NOMO-1 treated with DMSO at 0.1 percent for 48 hours (cell line): ENCODE results near the gene LRRC28.

Source experiments
- DNase-seq: peaks from one replicate; lab custom pipeline; 2025; ENCODE audit not compliant: unreplicated experiment; lab: John Stamatoyannopoulos, UW

Gene LRRC28

GRCh38 chr15:99249270-99249841 is 1.9 kb upstream of the LRRC28 start, which contains the start of gene TTC23:
Gene TTC23, minus strand, starts transcription at chr15:99249581. Its CDS starts 20,869 bp downstream, at chr15:99228712.
- no peak for DNase-seq

GRCh38 chr15:99250001-99250400 is 1.3 kb upstream of the LRRC28 start:
- DNase-seq: no peak

DNA sequence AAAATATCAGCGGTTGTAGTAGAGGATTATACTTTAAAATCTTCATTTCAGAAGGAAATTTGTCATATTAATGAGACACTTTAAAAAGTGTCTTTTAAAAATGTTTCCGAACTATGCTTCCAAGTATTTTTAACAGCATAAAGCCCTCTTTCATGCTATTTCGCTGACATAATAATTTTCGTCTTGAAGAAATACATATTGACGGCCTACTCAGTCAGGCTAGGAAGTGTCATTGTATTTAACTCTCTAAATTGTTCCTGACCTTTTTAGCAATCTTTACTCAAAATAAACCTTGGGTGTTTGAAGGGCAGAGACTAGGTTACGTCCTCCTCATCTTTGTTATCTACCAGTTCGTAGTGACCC is 806 bp upstream of the LRRC28 start:
- DNase-seq: no peak

DNA sequence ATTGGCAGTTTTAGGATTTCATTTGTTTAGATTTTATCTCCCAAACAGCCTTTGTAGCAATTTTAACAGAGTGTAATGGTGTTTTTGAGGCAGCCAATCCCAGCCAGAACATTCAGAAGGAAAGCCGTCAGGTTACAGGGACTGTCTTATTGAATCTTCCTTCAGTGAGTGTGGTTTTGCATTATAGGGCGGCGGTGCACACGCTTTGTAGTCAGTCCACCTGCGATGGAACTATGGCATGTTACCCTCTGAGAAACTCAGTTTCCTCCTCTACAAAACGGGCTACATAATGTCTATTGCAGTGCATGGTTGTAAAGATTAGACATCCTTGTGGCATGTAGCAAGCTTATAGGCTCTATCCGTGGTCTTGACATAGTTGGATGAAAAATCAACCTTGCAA is 1.0 kb downstream of the LRRC28 start:
- no peak for DNase-seq

- no peak for DNase-seq
These were observed 2.3 kb downstream of the LRRC28 start for GRCh38 chr15:99253381-99254090.

DNA sequence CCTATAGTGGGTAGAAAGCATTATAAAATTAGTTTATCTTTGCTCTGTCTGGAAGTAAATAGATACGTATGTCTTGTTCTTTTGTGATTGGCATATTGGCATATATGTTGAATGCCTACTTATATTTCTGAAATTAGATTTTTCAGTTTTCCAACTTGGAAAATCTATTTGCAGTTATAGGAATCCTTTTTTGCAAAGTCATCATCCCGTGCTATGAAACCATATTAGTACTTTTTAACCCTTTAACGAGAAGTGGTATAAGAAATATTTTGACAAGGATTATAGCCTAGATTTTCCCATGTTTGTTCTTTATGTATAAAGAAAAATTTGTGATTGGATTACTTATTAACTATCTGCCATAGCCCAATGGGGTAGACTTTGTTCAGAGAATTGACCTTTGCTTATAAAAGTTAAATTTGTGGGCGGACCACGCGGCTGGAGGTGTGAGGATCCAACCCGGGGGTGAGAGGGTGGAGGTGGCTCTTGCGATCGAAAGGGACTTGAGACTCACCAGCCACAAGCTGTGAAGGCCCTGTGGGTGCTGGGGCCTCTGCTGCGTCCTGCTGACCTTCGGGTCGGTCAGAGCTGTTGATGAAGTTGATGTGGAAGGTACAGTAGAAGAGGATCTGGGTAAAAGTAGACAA is 5.9 kb downstream of the LRRC28 start:
- no peak for DNase-seq

DNA sequence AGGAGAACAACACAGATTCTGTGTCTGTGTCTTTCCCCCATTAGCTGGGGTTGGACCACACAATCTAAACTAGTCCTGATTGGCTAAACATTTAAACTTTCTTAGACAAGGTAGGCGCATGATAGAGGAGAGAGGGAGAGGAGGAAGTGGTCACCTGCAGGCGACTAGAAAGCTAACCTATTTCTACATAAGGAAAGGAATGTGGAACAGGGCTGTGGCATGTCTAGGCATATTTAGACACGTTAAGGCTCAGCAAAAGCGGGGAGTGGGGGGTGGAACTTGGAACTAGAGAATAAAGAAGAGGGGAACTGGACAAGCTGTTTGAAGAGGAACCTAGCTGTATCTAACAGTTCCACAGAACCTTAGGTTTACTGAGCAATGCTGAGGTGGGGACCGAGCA is 12.8 kb downstream of the LRRC28 start:
- no peak for DNase-seq

DNA sequence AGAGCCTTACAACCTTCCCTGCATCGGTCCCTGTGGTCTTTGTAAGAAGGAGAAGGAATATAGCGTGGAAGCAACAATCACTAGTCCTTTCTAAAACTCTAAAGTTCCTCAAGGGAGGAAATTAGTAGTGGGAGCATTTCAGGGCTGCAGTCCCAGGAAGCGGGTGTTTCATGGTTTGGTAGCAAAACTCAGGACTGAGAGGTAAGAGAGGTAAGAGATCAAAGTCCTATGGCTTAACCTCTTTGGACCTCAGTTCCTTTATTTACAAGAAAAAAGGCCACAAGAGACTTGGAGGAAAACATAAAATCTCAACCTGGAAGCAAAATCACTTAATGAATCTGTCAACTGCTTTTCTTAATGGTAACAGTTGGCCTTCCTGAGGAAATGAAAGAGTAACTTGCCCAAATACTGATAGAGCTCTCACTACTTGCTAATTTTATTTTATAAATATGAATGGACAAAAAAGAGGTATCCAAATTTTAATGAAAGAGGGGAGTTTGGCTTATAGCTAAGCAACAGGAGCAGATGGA is 14.3 kb downstream of the LRRC28 start:
- DNase-seq: no peak

DNA sequence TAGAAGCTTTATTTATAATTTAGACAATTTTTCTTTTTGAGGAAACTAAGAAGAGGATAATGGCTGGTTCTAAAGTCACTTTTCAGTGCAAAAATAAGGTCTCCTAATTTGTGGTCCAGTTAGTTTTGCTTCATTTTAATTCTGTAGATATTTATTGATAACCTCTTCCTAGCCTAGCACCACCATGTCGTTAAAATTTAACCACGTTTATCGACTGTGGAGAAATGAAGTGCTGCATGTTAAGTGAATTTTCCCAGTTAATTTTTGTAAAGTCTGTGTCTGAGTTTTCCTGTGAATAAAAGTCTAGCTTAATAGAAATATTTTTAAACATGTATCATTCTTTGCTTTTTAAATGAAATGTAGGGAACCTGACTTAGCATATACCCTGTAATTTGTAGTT is 16.7 kb downstream of the LRRC28 start:
- DNase-seq: no peak

DNA sequence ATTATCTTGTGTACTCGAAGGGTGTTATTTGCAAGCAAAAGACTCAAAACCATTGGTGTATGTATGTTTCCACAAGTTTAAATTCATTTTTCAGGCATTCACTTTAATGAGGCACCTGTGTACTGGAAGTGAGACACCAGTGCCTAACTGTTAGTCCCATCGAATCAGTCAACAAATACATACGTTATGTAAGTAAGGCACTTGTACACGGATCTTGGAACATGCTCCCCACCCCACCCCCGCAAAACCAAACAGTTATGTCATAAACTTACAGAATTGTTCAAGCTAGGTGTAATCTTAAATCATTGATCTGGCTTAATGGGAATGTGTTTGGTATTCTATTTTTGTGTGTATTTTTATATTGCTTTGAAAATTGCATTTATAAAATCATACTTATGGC is 17.1 kb downstream of the LRRC28 start:
- no peak for DNase-seq

- no peak for DNase-seq
These were observed 22.5 kb downstream of the LRRC28 start for GRCh38 chr15:99273801-99274200.

DNA sequence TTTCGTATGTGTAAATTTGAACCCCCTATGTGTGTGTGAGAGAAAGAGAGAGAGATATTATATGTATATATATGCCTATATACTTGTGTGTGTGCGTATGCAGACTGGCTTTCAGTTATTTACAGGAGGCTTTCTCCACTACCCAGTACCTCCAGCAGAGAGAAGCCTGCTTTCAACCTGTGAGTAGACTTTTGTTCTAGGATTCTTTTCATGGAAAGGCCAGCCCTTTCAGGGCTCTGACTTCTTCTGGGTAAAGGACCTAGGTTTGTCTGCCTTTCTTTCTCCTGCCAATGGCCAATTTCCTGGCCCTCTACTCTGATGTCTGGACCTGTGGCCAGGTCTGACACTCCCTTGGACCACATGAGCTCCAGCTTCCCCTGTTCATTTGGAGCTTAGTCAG is 23.8 kb downstream of the LRRC28 start:
- DNase-seq: no peak

- no peak for DNase-seq
These were observed 24.3 kb downstream of the LRRC28 start for GRCh38 chr15:99275525-99276128.

DNA sequence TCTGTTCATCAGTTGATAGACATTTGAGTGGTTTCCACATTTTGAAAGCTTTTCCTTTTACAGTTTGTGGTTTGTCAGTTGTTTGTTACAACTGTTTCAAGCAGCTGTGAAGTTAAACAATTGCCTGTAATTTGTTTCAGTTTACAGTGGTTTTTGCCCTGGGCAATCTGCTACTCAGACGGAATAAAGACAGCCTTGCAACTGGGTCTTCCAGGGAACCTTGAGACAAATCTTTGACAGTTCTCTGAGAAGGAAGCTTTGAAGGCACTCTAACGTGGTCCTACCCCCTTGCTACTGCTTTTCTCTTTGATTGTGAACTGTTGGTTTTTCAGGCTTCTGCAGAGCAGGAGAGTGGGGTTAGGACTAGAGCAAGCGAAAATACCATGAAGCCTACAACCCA is 28.0 kb downstream of the LRRC28 start:
- DNase-seq: no peak

- no peak for DNase-seq
These were observed 28.5 kb downstream of the LRRC28 start for GRCh38 chr15:99279827-99280226.

- DNase-seq: no peak
These were observed 30.8 kb downstream of the LRRC28 start for GRCh38 chr15:99282121-99282520.

GRCh38 chr15:99282586-99282985 is 31.3 kb downstream of the LRRC28 start:
- DNase-seq: no peak

DNA sequence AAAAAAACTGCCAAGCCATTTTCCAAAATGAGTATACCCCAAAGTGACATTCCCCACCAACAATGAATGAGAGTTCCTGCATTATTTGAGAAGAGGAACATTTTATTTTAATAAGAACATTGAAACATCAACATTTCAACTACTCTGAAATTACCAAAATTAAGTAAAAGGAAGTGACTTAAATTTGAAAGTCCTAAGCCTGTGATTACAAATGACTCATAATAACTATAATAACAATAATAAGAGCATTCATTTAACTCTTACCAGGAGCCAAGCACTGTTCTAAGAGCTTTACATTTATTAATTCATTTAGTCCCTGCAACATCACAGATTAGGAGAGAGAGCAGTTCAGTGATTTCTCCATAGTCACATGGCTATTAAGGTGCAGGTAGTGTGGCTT is 32.4 kb downstream of the LRRC28 start:
- no peak for DNase-seq

DNA sequence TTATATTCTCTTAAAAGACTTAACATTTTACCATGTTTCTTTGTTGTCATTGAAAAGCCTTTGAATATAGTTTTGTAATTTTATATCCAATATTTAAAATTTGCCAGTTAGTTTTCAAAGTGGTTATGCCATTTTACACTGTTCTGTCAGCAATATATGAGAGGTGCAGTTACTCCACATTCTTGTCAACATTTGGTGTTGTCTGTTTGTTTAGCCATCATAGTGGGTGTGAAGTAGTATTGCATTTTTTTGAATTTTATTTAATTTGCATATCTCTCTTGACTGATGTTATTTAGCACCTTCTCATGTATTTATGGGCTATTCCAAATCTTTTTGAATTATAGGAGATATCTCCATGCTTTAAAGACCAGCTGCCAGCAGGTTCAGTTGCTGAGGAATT is 40.4 kb downstream of the LRRC28 start:
- DNase-seq: no peak

- no peak for DNase-seq
These were observed 44.6 kb downstream of the LRRC28 start for GRCh38 chr15:99295840-99296239.

DNA sequence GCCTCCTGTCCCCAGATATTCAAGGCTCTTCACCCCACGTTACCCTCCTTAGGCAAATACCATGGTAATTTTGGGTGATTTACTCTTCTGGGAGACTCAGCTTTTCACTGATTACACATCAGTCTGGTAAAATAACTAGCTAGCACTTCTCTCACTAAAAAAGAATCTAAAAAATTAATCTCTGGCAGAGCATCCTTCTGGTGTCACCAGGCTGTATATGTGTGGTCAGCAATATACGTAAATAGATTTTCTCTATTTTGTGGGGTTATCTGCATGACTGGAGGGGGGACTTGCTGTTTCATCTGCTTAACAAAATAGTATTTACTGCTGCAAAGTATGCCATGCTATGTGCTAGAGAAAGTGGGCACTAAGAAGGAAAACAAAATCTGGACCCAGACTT is 45.1 kb downstream of the LRRC28 start:
- no peak for DNase-seq

GRCh38 chr15:99303907-99304306 is 52.6 kb downstream of the LRRC28 start:
- no peak for DNase-seq
